AG09319 (cell line): Measurements from ENCODE around the gene MORC1.

Source experiments
- DNase-seq: peaks from one replicate; pipeline ENCODE4 v3.0.0-alpha.2; 2010; ENCODE audit warnings: low read depth; ENCODE audit errors: extremely low read depth
- CTCF ChIP-seq: IDR thresholded peaks from 2 replicates; pipeline ENCODE4 v1.5.1; 2011; ENCODE audit warnings: low read depth, mild to moderate bottlenecking, inconsistent platforms, low read length, moderate library complexity

Gene MORC1

GRCh38 chr3:109109574-109109973, 8.4 kb downstream of the MORC1 start:
- no peak for TF ChIP-seq CTCF

GRCh38 chr3:109098079-109098644, 19.8 kb downstream of the MORC1 start:
- no peak for DNase-seq
- no peak for TF ChIP-seq CTCF

More at GRCh38 chr3:109109574-109109973, 8.4 kb downstream of the MORC1 start:
- DNase-seq: no peak

- no peak for DNase-seq
- no peak for TF ChIP-seq CTCF
Observed at GRCh38 chr3:109095166-109095565, 22.8 kb downstream of the MORC1 start.

GRCh38 chr3:109093561-109093960, 24.4 kb downstream of the MORC1 start:
- no peak for TF ChIP-seq CTCF
- no peak for DNase-seq

- TF ChIP-seq CTCF: no peak
- DNase-seq: no peak
Observed at GRCh38 chr3:109091846-109092245, 26.1 kb downstream of the MORC1 start.

GRCh38 chr3:109089265-109089664, 28.7 kb downstream of the MORC1 start:
- DNase-seq: no peak

More at GRCh38 chr3:109089265-109089664, 28.7 kb downstream of the MORC1 start:
- no peak for TF ChIP-seq CTCF
